ENCODE measurements around the gene PPM1G.
"Not testable (repeated sequence)": the region's sequence is repeated elsewhere in the genome, so short reads cannot be mapped to it uniquely, and the experiment has no call there.

The PPM1G gene

GRCh38 chr2:27428978-27429541 is 19.7 kb upstream of the PPM1G start:
- TF ChIP-seq CTCF (IDR thresholded peaks at IDR 0.05; ENCODE audit: extremely low read depth, insufficient read depth, missing control alignments), result no peak
- DNase-seq (ENCODE audit: low spot score), result peak; percentile 91
- in situ Hi-C loops (cut with MboI; ENCODE audit: low pct_unique_long_range_greater_than_20kb, low sequenced_read_pairs, unreplicated experiment), result no loop called here

GRCh38 chr2:27428213-27428977 is 19.0 kb upstream of the PPM1G start, which contains the start of gene NRBP1:
Gene NRBP1 (plus strand): TSS chr2:27428631. CDS start chr2:27433274, 4,643 bp downstream.
- peak; percentile 96 for DNase-seq (ENCODE audit: low spot score)
- in situ Hi-C loops (cut with MboI; ENCODE audit: low pct_unique_long_range_greater_than_20kb, low sequenced_read_pairs, unreplicated experiment), result no loop called here
- peak; percentile 13 for TF ChIP-seq CTCF (IDR thresholded peaks at IDR 0.05; ENCODE audit: extremely low read depth, insufficient read depth, missing control alignments)

- no peak for DNase-seq (ENCODE audit: low spot score)
- no peak for TF ChIP-seq CTCF (IDR thresholded peaks at IDR 0.05; ENCODE audit: extremely low read depth, insufficient read depth, missing control alignments)
- in situ Hi-C loops (cut with MboI; ENCODE audit: low pct_unique_long_range_greater_than_20kb, low sequenced_read_pairs, unreplicated experiment), result no loop called here
Measured at GRCh38 chr2:27427863-27428212, 18.4 kb upstream of the PPM1G start.

GRCh38 chr2:27425039-27425438 is 15.6 kb upstream of the PPM1G start:
- in situ Hi-C loops (cut with MboI; ENCODE audit: low pct_unique_long_range_greater_than_20kb, low sequenced_read_pairs, unreplicated experiment); DNase-seq (ENCODE audit: low spot score): not testable (repeated sequence)

GRCh38 chr2:27422958-27423357 is 13.6 kb upstream of the PPM1G start:
- no peak for TF ChIP-seq CTCF (IDR thresholded peaks at IDR 0.05; ENCODE audit: extremely low read depth, insufficient read depth, missing control alignments)
- in situ Hi-C loops (cut with MboI; ENCODE audit: low pct_unique_long_range_greater_than_20kb, low sequenced_read_pairs, unreplicated experiment), result no loop called here
- DNase-seq (ENCODE audit: low spot score), result no peak

- in situ Hi-C loops (cut with MboI; ENCODE audit: low pct_unique_long_range_greater_than_20kb, low sequenced_read_pairs, unreplicated experiment), result no loop called here
- TF ChIP-seq CTCF (IDR thresholded peaks at IDR 0.05; ENCODE audit: extremely low read depth, insufficient read depth, missing control alignments), result no peak
Measured at GRCh38 chr2:27421660-27422250, 12.4 kb upstream of the PPM1G start.

GRCh38 chr2:27420996-27421395 is 11.6 kb upstream of the PPM1G start:
- in situ Hi-C loops (cut with MboI; ENCODE audit: low pct_unique_long_range_greater_than_20kb, low sequenced_read_pairs, unreplicated experiment), result no loop called here
- no peak for TF ChIP-seq CTCF (IDR thresholded peaks at IDR 0.05; ENCODE audit: extremely low read depth, insufficient read depth, missing control alignments)
- DNase-seq (ENCODE audit: low spot score), result no peak

More at GRCh38 chr2:27421660-27422250, 12.4 kb upstream of the PPM1G start:
- no peak for DNase-seq (ENCODE audit: low spot score)

Measured in GM13977 (cell line).